ENCODE results near the gene NGEF.

The NGEF gene

GRCh38 chr2:232884001-232884421 is 129.0 kb downstream of the NGEF start:
- no peak for DNase-seq (ENCODE audit: low read depth)

GRCh38 chr2:232883116-232883721 is 129.8 kb downstream of the NGEF start:
- no peak for DNase-seq (ENCODE audit: low read depth)

- DNase-seq (ENCODE audit: low read depth), result no peak
Observed at GRCh38 chr2:232882505-232883115, 130.4 kb downstream of the NGEF start.

GRCh38 chr2:232882085-232882484 is 131.0 kb downstream of the NGEF start:
- no peak for DNase-seq (ENCODE audit: low read depth)

GRCh38 chr2:232880764-232881351 is 132.2 kb downstream of the NGEF start:
- DNase-seq (ENCODE audit: low read depth), result no peak

GRCh38 chr2:232879618-232880494 is 133.2 kb downstream of the NGEF start:
- DNase-seq (ENCODE audit: low read depth), result no peak

GRCh38 chr2:232878855-232879617 is 134.0 kb downstream of the NGEF start:
- no peak for DNase-seq (ENCODE audit: low read depth)

GRCh38 chr2:232877940-232878511 is 135.0 kb downstream of the NGEF start:
- DNase-seq (ENCODE audit: low read depth), result no peak

GRCh38 chr2:232876978-232877441 is 136.0 kb downstream of the NGEF start:
- no peak for DNase-seq (ENCODE audit: low read depth)

GRCh38 chr2:232876161-232876977 is 136.7 kb downstream of the NGEF start:
- DNase-seq (ENCODE audit: low read depth), result no peak

GRCh38 chr2:232875256-232876121 is 137.6 kb downstream of the NGEF start:
- DNase-seq (ENCODE audit: low read depth), result no peak

- DNase-seq (ENCODE audit: low read depth), result no peak
Observed at GRCh38 chr2:232874677-232875223, 138.3 kb downstream of the NGEF start.

- DNase-seq (ENCODE audit: low read depth), result no peak
Observed at GRCh38 chr2:232873909-232874641, 139.0 kb downstream of the NGEF start.

GRCh38 chr2:232873292-232873908 is 139.7 kb downstream of the NGEF start:
- no peak for DNase-seq (ENCODE audit: low read depth)

- DNase-seq (ENCODE audit: low read depth), result no peak
Observed at GRCh38 chr2:232872826-232873225, 140.2 kb downstream of the NGEF start.

GRCh38 chr2:232871835-232872736 is 141.0 kb downstream of the NGEF start:
- DNase-seq (ENCODE audit: low read depth), result no peak

- no peak for DNase-seq (ENCODE audit: low read depth)
Observed at GRCh38 chr2:232871418-232871834, 141.6 kb downstream of the NGEF start.
